KOPT-K1 (cell line): ENCODE data around the gene MYO10.

Experiments
- H3K27ac ChIP-seq: fragments of 200-600 bp; sonication (generic); 2 replicates; pipeline ENCODE4 v1.5.1; 2016; ENCODE audit warnings: antibody characterized with exemption, mild to moderate bottlenecking, low read depth, low read length; ENCODE audit not compliant: poor library complexity, severe bottlenecking
- H3K36me3 ChIP-seq: fragments of 200-600 bp; sonication (generic); 2 replicates; pipeline ENCODE4 v1.5.1; 2017; ENCODE audit warnings: antibody characterized with exemption, mild to moderate bottlenecking, low read length, moderate library complexity; ENCODE audit not compliant: insufficient read depth
- H3K9me3 ChIP-seq: fragments of 200-600 bp; sonication (generic); 2 replicates; pipeline ENCODE4 v1.5.1; 2017; ENCODE audit warnings: antibody characterized with exemption, low read length, mild to moderate bottlenecking; ENCODE audit not compliant: insufficient read depth, poor library complexity, severe bottlenecking

MYO10 gene

GRCh38 chr5:16931334-16932110 lies 4.6 kb downstream of the MYO10 start:
- H3K27ac ChIP-seq, result no peak overlapping the region
- no peaks in the 10 kb centered on the region for H3K9me3 ChIP-seq
- H3K36me3 ChIP-seq, result no peaks in the 10 kb centered on the region

DNA sequence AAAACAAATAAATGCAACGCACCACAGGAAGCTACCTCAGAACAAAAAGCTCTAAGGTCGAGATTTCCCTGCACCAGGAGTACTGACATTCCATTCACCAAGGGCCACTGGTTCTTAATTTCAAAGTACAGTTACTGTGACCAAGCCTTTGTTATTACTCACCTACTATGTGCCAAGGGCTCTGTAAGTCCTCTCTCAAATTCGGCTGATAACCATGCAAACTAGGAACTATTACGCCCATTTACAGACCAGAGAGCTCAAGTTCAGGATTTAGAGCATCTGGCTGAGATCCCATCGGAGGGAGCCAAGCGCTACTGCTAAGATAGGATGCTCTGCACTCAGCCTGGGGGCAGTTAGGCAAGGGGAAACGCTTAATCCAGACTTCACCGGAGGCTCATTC lies 5.6 kb downstream of the MYO10 start:
- Histone ChIP-seq H3K36me3 (no peaks in the 10 kb centered on the region), H3K27ac (no peak overlapping the region), H3K9me3 (no peaks in the 10 kb centered on the region)

DNA sequence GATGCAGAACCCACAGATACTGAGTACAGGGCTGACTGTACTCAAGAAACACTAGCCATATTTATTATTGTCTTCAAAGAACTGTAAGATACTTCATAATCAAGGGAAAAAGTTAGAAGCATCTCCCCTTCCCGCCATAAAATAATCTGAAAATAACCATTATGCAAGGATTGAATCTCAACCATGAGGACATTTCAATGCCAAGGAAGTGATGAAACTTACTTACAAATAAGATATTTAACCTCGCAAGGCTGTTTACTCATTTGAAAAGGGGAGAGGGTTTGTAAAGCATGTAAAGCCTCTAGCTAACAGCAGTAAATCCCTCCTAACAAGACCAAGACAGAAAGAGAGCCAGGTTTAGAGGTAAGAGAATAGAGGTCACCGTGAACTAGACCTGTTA lies 6.3 kb downstream of the MYO10 start:
- no peak overlapping the region for H3K27ac ChIP-seq
- no peaks in the 10 kb centered on the region for H3K9me3 ChIP-seq

DNA sequence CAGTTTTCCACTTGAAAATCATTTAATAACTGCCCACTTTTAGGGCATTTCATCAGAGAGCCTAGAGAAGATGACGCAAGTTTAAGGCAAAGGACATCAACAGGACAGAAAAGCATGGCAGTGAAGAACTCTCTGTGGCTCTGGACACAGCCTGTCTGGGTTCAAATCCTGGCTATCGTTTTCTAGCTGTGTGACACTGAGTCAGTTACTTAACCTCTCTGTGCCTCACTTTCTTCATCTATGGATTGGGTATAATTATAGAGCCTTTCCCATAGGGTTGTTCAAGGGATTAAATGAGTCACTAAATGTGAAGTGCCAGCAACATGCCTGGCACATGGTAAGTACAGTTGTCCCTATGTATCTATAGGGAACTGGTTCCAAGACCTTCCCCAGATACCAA lies 6.7 kb downstream of the MYO10 start:
- H3K36me3 ChIP-seq, result no peaks in the 10 kb centered on the region
- H3K27ac ChIP-seq, result no peak overlapping the region
- no peaks in the 10 kb centered on the region for H3K9me3 ChIP-seq

More for the DNA sequence above, 6.3 kb downstream of the MYO10 start:
- H3K36me3 ChIP-seq, result no peaks in the 10 kb centered on the region

DNA sequence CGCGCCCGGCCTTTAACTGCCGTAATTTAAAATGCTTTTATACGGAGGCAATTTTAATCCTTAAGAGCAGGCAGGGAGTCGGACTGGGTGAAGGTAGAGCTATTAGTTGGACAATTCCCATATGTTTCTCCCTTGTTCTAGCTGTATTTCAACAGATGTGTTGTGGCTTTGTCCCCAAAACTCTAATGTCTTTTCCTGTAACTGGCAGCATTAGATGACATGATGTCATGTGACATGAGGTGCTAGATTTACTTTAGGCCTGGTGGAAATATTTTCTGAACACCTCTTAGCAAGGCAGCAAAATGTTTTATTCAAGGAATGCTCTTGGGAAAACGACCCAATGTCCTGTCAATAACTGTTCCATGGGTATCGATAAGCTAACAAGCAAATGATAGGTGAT lies 8.5 kb downstream of the MYO10 start:
- no peak overlapping the region for H3K27ac ChIP-seq
- no peaks in the 10 kb centered on the region for H3K9me3 ChIP-seq
- no peaks in the 10 kb centered on the region for H3K36me3 ChIP-seq

- H3K27ac ChIP-seq, result no peak overlapping the region
- no peaks in the 10 kb centered on the region for H3K36me3 ChIP-seq
- H3K9me3 ChIP-seq, result no peaks in the 10 kb centered on the region
Observed at GRCh38 chr5:16926417-16926816, 9.7 kb downstream of the MYO10 start.

DNA sequence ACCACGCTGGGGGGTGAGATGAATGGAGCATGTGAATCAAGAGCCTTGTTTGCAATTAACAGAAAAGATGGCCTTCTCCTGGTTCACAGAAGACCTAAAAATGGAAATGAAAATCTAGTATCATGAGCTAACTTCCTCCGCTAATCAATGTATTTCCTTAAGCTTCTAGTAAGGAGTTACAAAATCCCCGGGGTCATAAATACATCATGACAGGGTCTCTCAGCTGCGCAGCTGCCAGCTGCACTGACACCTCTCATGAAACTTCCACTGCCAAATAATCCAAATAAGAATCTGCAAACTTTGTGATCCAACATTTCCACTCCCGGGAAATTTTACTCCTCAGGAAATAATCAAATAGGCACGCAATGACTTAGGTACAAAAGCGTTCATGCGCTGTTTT lies 11.9 kb downstream of the MYO10 start:
- Histone ChIP-seq H3K9me3 (no peaks in the 10 kb centered on the region), H3K36me3 (no peaks in the 10 kb centered on the region), H3K27ac (no peak overlapping the region)

DNA sequence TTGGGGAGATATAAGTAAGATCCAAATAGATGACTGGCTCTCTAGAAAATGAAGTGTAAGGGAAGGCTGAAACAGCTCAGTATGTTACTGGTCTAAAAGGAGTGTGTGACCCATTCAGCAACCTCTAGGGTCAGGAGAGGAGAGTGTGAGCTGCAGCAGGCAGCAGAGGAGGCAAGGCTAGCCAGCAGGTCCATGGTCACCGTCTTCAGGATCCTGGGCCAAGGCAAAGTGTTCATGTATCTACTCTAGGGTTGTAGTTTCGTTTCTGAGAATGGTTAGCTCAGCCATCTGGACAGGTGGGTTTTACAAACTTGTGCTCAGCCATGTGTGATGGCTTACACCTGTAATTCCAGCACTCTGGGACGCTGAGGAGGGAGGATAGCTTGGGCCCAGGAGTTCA lies 13.7 kb downstream of the MYO10 start:
- Histone ChIP-seq H3K9me3 (no peaks in the 10 kb centered on the region), H3K36me3 (no peaks in the 10 kb centered on the region), H3K27ac (no peak overlapping the region)

GRCh38 chr5:16921211-16921610 lies 14.9 kb downstream of the MYO10 start:
- H3K27ac ChIP-seq, result no peak overlapping the region
- H3K36me3 ChIP-seq, result no peaks in the 10 kb centered on the region

DNA sequence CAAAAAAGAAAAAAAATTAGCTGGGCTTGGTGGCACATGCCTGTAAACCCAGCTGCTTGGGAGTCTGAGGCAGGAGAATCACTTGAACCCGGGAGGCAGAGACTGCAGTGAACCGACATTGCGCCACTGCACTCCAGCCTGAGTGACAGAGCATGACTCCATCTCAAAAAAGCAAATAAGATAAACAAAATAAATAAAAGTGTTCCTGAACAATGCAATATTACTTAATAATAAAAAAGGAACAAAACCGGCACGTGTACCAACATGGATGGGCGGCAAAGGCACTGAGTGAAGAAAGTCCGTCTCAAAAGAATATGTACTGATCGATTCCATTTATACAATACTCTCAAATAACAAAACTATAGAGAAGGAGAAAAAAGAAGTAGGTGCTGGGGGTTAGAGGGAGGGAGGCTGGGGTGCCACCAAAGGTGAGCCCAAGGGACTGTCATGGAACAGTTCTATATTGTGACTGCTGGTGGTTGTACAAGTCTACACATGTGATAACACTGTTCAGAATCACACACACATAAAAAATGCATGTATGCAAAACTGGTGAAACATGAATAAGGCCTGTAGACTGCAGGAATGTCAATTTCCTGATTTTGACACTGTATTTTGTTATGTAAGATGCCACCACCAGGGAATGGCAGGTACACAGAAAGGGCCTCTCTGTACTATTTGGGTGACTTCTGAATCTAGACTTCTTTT lies 15.8 kb downstream of the MYO10 start:
- no peaks in the 10 kb centered on the region for H3K9me3 ChIP-seq
- H3K27ac ChIP-seq, result no peak overlapping the region
- H3K36me3 ChIP-seq, result no peaks in the 10 kb centered on the region

More at GRCh38 chr5:16921211-16921610, 14.9 kb downstream of the MYO10 start:
- H3K9me3 ChIP-seq, result no peaks in the 10 kb centered on the region

DNA sequence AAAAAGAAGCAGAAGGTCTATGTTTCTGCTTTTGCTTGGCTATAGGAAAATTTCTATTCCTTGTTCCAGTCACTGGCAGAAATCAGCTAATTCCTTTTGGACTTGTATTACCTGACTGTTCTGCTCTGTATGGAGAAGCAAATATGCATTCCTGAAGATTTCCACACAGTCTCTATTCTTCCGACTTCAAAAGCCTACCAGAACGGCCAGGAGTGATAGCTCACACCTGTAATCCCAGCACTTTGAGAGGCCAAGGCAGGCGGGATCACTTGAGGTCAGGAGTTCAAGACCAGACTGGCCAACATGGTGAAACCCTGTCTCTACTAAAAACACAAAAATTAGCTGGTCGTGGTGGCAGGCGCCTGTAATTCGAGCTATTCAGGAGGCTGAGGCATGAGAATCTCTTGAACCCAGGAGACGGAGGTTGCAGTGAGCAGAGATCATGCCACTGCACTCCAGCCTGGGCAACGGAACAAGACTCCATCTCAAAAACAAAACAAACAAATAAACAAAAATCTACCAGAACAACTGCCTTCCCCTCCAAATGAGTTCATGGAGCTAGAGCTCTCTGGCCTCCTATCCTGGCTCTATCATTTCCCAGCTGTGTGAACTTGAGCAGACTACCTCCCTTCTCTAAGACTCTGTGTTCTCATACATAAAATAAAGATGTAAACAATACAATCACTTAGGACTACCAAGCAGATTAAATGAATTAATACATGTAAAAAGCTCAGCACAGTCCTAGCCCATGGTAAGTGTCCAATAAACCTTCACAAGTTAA lies 17.0 kb downstream of the MYO10 start:
- no peaks in the 10 kb centered on the region for H3K9me3 ChIP-seq
- H3K36me3 ChIP-seq, result no peaks in the 10 kb centered on the region
- H3K27ac ChIP-seq, result no peak overlapping the region

- no peaks in the 10 kb centered on the region for H3K36me3 ChIP-seq
- no peaks in the 10 kb centered on the region for H3K9me3 ChIP-seq
- no peak overlapping the region for H3K27ac ChIP-seq
Observed at GRCh38 chr5:16918156-16918555, 17.9 kb downstream of the MYO10 start.

- Histone ChIP-seq H3K9me3 (no peaks in the 10 kb centered on the region), H3K27ac (no peak overlapping the region), H3K36me3 (no peaks in the 10 kb centered on the region)
Observed at GRCh38 chr5:16916262-16916878, 19.7 kb downstream of the MYO10 start.

GRCh38 chr5:16914584-16914983 lies 21.5 kb downstream of the MYO10 start:
- Histone ChIP-seq H3K27ac (no peak overlapping the region), H3K36me3 (no peaks in the 10 kb centered on the region), H3K9me3 (no peaks in the 10 kb centered on the region)

DNA sequence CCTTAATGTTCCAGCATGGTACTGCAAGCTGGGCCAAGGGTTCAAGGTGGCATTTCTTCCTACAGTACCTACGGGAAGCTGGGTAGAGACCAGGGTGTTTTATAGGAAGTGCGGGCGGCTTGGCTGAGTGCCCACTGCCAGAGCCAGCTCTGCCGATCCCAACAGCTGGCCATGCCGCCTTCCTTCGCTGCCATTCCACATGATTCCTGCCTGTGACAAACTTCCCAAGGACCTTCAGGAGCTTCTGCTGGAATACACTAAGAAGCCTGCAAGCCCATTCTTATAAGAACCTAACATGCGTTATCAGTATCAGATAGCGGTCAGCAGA lies 22.0 kb downstream of the MYO10 start:
- Histone ChIP-seq H3K9me3 (no peaks in the 10 kb centered on the region), H3K27ac (no peak overlapping the region), H3K36me3 (no peaks in the 10 kb centered on the region)
